Testis (tissue), 2 donors: ENCODE measurements around the gene PSMD6.

Source experiments
- POLR2A ChIP-seq: fragments of 450-650 bp; IDR thresholded peaks from one replicate; pipeline ENCODE4 v1.6.1; 2017; ENCODE audit warnings: antibody characterized with exemption, mild to moderate bottlenecking, moderate library complexity
- TF ChIP-seq, protein P1 (sequence below), 3 experiments: fragments of 450-650 bp in 2 of 3; fragments of 200-600 bp in 1 of 3; sonication (generic) in 1 of 3; IDR thresholded peaks; one replicate each; pipeline ENCODE4 v1.5.1; 2016 to 2019; ENCODE audit warnings: antibody characterized with exemption in 3 of 3, mild to moderate bottlenecking in 2 of 3, moderate library complexity in 1 of 3

DNA sequence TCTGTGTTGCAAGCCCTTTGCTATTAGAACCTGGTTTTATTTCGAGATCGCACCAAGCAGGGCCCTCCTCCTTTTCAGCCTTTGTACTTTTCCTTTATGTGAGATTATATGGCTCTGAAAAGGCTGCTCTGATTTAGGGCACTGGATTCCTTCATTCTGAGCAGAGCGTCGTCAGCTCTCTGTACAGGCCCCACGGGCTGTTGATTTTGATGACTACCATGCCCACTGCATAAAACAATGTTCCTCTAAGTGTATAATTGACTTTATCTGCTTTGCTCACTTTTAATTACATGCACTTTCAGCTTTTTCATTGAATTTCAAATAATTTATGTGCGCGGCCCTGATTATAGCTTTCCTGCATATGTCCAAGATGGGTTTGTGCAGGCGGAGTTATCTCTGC lies 4.4 kb upstream of the PSMD6 start:
- TF ChIP-seq, protein P1, sequence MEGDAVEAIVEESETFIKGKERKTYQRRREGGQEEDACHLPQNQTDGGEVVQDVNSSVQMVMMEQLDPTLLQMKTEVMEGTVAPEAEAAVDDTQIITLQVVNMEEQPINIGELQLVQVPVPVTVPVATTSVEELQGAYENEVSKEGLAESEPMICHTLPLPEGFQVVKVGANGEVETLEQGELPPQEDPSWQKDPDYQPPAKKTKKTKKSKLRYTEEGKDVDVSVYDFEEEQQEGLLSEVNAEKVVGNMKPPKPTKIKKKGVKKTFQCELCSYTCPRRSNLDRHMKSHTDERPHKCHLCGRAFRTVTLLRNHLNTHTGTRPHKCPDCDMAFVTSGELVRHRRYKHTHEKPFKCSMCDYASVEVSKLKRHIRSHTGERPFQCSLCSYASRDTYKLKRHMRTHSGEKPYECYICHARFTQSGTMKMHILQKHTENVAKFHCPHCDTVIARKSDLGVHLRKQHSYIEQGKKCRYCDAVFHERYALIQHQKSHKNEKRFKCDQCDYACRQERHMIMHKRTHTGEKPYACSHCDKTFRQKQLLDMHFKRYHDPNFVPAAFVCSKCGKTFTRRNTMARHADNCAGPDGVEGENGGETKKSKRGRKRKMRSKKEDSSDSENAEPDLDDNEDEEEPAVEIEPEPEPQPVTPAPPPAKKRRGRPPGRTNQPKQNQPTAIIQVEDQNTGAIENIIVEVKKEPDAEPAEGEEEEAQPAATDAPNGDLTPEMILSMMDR (IDR thresholded peaks at IDR 0.05) = no peak
- TF ChIP-seq POLR2A = no peak
